Ascending aorta (tissue), 2 donors: Measurements from ENCODE around the gene SLC16A5. TPM values are rescaled to one million over a fixed set of nuclear protein-coding genes. Genes with fewer than 3 reads are reported as not detected.

Experiments used
- DNase-seq, 2 donors: peaks; one replicate each; pipeline ENCODE4 v3.0.0-alpha.2; 2019; ENCODE audit warnings: low spot score in 2 of 2
- H3K27ac ChIP-seq, 2 donors: fragments of 200-600 bp; sonication (generic); one replicate each; pipeline ENCODE4 v1.5.1; 2016 to 2017; ENCODE audit warnings: mild to moderate bottlenecking in 1 of 2
- H3K27me3 ChIP-seq: fragments of 200-600 bp; sonication (generic); one replicate; pipeline ENCODE4 v1.5.1; 2017
- H3K36me3 ChIP-seq, 2 donors: fragments of 200-600 bp; sonication (generic); one replicate each; pipeline ENCODE4 v1.5.1; 2016
- H3K4me1 ChIP-seq, 2 donors: fragments of 200-600 bp; sonication (generic); one replicate each; pipeline ENCODE4 v1.5.1; 2016 to 2017; ENCODE audit warnings: mild to moderate bottlenecking in 1 of 2
- H3K4me3 ChIP-seq, 2 donors: fragments of 200-600 bp; sonication (generic); one replicate each; pipeline ENCODE4 v1.5.1; 2016 to 2017; ENCODE audit warnings: mild to moderate bottlenecking in 1 of 2
- H3K9me3 ChIP-seq, 2 donors: fragments of 200-600 bp; sonication (generic); one replicate each; pipeline ENCODE4 v1.5.1; 2016
- CTCF ChIP-seq, 3 experiments: fragments of 200-600 bp in 2 of 3; fragments of 450-650 bp in 1 of 3; sonication (generic) in 2 of 3; IDR thresholded peaks; one replicate each; pipeline ENCODE4 v1.5.1; 2016 to 2019; ENCODE audit warnings: antibody characterized with exemption in 3 of 3, mild to moderate bottlenecking in 1 of 3, moderate library complexity in 1 of 3
- intact Hi-C: fragments of 100-400 bp; cut with DNase I; formaldehyde crosslinking; loops from one replicate; pipeline ENCODE4 v1.15.1; 2023
- total RNA-seq: library from RNA; depleted of rRNA; stranded (reverse); fragments of >200 nt; gene quantifications from one replicate; pipeline ENCODE4 v1.1.0, GENCODE V29; 2016

Gene SLC16A5
- total RNA-seq, 1 donor from 2014 or later = 101 TPM

DNA sequence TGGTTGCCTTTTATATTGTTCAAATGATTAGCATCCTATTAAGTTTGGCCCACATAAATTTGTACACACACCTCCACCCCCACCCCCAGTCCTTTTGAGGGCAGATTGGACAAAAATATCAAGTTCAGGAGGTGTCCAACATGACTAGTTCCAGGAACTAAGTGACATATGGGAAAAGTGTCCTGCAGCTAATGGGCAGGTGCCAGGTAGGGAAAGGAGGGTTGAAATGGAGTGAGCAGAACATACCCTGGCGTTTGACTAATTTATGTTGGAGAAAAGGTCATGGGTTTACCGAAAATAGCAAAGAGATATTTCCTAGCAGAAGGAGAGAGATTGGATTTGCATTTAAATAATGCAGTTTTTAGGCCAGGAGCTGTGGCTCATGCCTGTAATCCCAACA is 35.8 kb upstream of the SLC16A5 start:
- no peak for DNase-seq
- Histone ChIP-seq H3K36me3 (peaks cover 28 to 47% of the 10 kb centered on the region in 2 donors), H3K4me1 (peaks cover 6% of the 10 kb centered on the region in 2 donors), H3K4me3 (no peak overlapping the region), H3K27me3 (no peaks in the 10 kb centered on the region), H3K27ac (no peak overlapping the region), H3K9me3 (no peaks in the 10 kb centered on the region)
- no peak for TF ChIP-seq CTCF (IDR thresholded peaks at IDR 0.05)
- intact Hi-C loops = no loop called here

GRCh38 chr17:75059369-75060345 is 28.1 kb upstream of the SLC16A5 start:
- peak in 2 of 3 experiments; percentile 27 to 33 for TF ChIP-seq CTCF (IDR thresholded peaks at IDR 0.05)
- no peak for DNase-seq
- peaks cover 64 to 70% of the 10 kb centered on the region in 2 donors for H3K36me3 ChIP-seq
- intact Hi-C loops = no loop called here
- no peak overlapping the region for H3K4me3 ChIP-seq
- H3K9me3 ChIP-seq = no peaks in the 10 kb centered on the region
- no peaks in the 10 kb centered on the region for H3K4me1 ChIP-seq
- peak overlapping the region in 1 of 2 donors; percentile 25 for H3K27ac ChIP-seq
- H3K27me3 ChIP-seq = no peaks in the 10 kb centered on the region

GRCh38 chr17:75060434-75061054 is 27.2 kb upstream of the SLC16A5 start:
- no peak for TF ChIP-seq CTCF (IDR thresholded peaks at IDR 0.05)
- peak overlapping the region in 1 of 2 donors; percentile 25 for H3K27ac ChIP-seq
- H3K4me1 ChIP-seq = no peaks in the 10 kb centered on the region
- intact Hi-C loops = no loop called here
- H3K36me3 ChIP-seq = peaks cover 63 to 69% of the 10 kb centered on the region in 2 donors
- H3K27me3 ChIP-seq = no peaks in the 10 kb centered on the region
- H3K4me3 ChIP-seq = no peak overlapping the region
- DNase-seq = no peak
- H3K9me3 ChIP-seq = no peaks in the 10 kb centered on the region

DNA sequence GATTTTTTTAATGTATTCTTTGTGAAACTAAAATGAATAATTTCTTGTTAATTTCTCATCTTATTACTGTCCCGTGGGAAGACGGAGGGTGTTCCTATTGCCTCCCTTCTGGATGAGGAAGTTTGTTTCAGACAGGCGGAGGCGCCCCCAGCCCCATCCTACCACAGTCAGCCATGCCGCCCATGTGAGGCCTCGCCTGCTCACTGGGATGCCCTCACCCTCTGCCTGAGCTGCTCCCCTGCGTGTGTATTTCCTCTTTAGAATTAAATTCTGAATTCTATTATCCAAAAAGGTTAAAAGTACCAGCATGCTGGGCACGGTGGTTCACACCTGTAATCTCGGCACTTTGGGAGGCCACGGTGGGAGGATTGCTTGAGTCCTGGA is 26.7 kb upstream of the SLC16A5 start:
- no peak for DNase-seq
- H3K27ac ChIP-seq = no peak overlapping the region
- H3K9me3 ChIP-seq = no peaks in the 10 kb centered on the region
- no peaks in the 10 kb centered on the region for H3K4me1 ChIP-seq
- TF ChIP-seq CTCF (IDR thresholded peaks at IDR 0.05) = no peak
- H3K4me3 ChIP-seq = no peak overlapping the region
- no peaks in the 10 kb centered on the region for H3K27me3 ChIP-seq
- peaks cover 59 to 66% of the 10 kb centered on the region in 2 donors for H3K36me3 ChIP-seq
- intact Hi-C loops = no loop called here

GRCh38 chr17:75061618-75062017 is 26.1 kb upstream of the SLC16A5 start:
- no peaks in the 10 kb centered on the region for H3K4me1 ChIP-seq
- intact Hi-C loops = no loop called here
- H3K27me3 ChIP-seq = no peaks in the 10 kb centered on the region
- no peak overlapping the region for H3K4me3 ChIP-seq
- peaks cover 56 to 60% of the 10 kb centered on the region in 2 donors for H3K36me3 ChIP-seq
- no peak overlapping the region for H3K27ac ChIP-seq
- no peak for DNase-seq
- TF ChIP-seq CTCF (IDR thresholded peaks at IDR 0.05) = no peak
- H3K9me3 ChIP-seq = no peaks in the 10 kb centered on the region
